Measurements from ENCODE around the gene SNTG2. TPM values are rescaled to one million over a fixed set of nuclear protein-coding genes. Genes with fewer than 3 reads are reported as not detected.

SNTG2 gene
- total and polyA plus RNA-seq, 10 of the 15 experiments (the other 5 are each of a cell fraction or from before 2014, with no cell fraction given) = not detected

- no peak for TF ChIP-seq BCL3 (IDR thresholded peaks at IDR 0.05; ENCODE audit: borderline replicate concordance, insufficient read depth, low read depth, low read length, poor library complexity, severe bottlenecking)
- TF ChIP-seq SUPT20H (IDR thresholded peaks at IDR 0.05; ENCODE audit: borderline replicate concordance, control insufficient read depth, low read depth, low read length) = no peak
Observed at GRCh38 chr2:1051075-1051474, 100.4 kb downstream of the SNTG2 start (continued).

DNA sequence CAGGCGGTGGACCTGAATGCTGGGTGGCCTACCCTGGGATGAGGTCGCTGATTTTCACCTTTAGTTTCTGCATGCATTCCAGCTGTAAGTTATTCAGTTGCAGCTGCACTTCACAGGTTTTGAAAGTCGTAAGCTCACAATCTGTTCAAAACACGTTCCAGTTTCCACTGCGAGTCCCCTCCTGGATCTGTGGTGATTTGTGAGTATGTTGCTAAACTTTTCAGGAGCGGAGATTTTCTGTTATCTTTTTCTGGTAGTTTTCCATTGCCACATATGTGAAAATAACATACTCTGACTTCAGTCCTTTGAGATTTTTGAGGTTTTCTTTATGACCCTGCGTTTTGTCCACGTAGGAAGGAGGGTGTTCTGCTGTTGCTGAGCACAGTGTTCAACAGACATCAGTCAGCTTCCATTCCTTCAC, 102.1 kb downstream of the SNTG2 start:
- no peaks in the 10 kb centered on the region for H3K27me3 ChIP-seq (replicated peaks in 1 of 2; ENCODE audit: control insufficient read depth in 2 of 2, insufficient read depth in 2 of 2, low read length in 1 of 2)
- intact Hi-C loops (cut with micrococcal nuclease; ENCODE audit: unreplicated experiment) (no loop called here), in situ Hi-C loops (cut with MboI) (no loop called here)
- H3K4me3 ChIP-seq = no peak overlapping the region
- H3K9me3 ChIP-seq (replicated peaks; ENCODE audit: control insufficient read depth, insufficient read depth, low read length) = no peaks in the 10 kb centered on the region
- no peaks in the 10 kb centered on the region for H3K4me1 ChIP-seq (ENCODE audit: control insufficient read depth, insufficient read depth, low read length)
- 38% methylated on average over 8 of the region's 8 CpGs for WGBS (ENCODE audit: insufficient coverage, insufficient replicate concordance, low lambda C conversion rate, missing lambda C conversion rate)
- POLR2A ChIA-PET = no interaction called here
- H4K20me1 ChIP-seq (ENCODE audit: control insufficient read depth, insufficient read depth) = no peaks in the 10 kb centered on the region
- H3K36me3 ChIP-seq (ENCODE audit: control insufficient read depth in 2 of 2, insufficient read depth in 2 of 2, low read length in 1 of 2) = no peaks in the 10 kb centered on the region
- no TSS peak for BruUV-seq (replicated peaks)
- SMC1A ChIA-PET (ENCODE audit: uncharacterized antibody, unreplicated experiment) = interaction anchor here (1.0 kb wide), 1 partner anchor 497 kb away, joined by 3 read pairs; no protein-coding TSS in a partner anchor
- no peak for FAIRE-seq
- no peak overlapping the region for H3K4me2 ChIP-seq (ENCODE audit: control insufficient read depth, insufficient read depth)
- CTCF ChIA-PET = no interaction called here
- no peak overlapping the region for H2AFZ ChIP-seq (ENCODE audit: control insufficient read depth, low read depth, low read length)
- no peak overlapping the region for H3K27ac ChIP-seq (ENCODE audit: control insufficient read depth, insufficient read depth)
- DNase-seq (ENCODE audit: low read depth, low spot score) = no peak
- no peaks in the 10 kb centered on the region for H3K79me2 ChIP-seq (ENCODE audit: control insufficient read depth, insufficient read depth, low read length)
- TF ChIP-seq NFYA (IDR thresholded peaks at IDR 0.05; ENCODE audit: borderline replicate concordance, low read depth, low read length) (no peak), NBN (IDR thresholded peaks at IDR 0.05) (no peak), ZNF384 (IDR thresholded peaks at IDR 0.05; ENCODE audit: borderline replicate concordance, low read depth, low read length) (no peak), CHD4 (IDR thresholded peaks at IDR 0.05) (no peak)
- RAD21 ChIA-PET (ENCODE audit: unreplicated experiment) = no interaction called here
- ATAC-seq = no peak
- H3K9ac ChIP-seq (ENCODE audit: control insufficient read depth, insufficient read depth, low read length) = no peak overlapping the region
